ENCODE results near the gene SP7.
A peak's percentile ranks its signal among the peaks of the same experiment; 100 is the strongest.
"Not testable (repeated sequence)": the region's sequence is repeated elsewhere in the genome, so short reads cannot be mapped to it uniquely, and the experiment has no call there.

The SP7 gene

GRCh38 chr12:53336181-53336681, at the start of gene SP7:
Gene SP7, minus strand, starts transcription at chr12:53336354. Its CDS starts 708 bp downstream, at chr12:53335646.
- FAIRE-seq, result no peak

- FAIRE-seq, result no peak
These were observed 47.1 kb upstream of the SP7 start for GRCh38 chr12:53383258-53383657.

DNA sequence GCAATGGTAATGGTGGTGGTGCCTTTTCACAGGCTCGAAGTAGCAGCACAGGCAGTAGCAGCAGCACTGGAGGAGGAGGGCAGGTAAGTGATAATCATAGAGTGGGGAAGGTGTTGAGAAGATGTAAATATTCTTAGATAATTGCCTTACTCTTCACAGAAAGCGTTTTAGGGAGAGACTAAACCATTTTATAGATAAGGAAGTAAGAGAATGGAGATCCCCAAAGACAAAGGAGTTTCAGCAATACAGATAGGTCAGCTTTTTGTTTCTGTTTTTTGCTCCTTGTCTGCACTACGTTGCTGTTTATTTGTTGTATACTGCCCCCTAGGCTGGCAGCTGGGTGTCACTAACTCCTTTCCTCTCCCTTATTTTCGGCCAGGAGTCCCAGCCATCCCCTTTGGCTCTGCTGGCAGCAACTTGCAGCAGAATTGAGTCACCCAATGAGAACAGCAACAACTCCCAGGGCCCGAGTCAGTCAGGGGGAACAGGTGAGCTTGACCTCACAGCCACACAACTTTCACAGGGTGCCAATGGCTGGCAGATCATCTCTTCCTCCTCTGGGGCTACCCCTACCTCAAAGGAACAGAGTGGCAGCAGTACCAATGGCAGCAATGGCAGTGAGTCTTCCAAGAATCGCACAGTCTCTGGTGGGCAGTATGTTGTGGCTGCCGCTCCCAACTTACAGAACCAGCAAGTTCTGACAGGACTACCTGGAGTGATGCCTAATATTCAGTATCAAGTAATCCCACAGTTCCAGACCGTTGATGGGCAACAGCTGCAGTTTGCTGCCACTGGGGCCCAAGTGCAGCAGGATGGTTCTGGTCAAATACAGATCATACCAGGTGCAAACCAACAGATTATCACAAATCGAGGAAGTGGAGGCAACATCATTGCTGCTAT, 45.8 kb upstream of the SP7 start:
- peak; percentile 44 for FAIRE-seq

DNA sequence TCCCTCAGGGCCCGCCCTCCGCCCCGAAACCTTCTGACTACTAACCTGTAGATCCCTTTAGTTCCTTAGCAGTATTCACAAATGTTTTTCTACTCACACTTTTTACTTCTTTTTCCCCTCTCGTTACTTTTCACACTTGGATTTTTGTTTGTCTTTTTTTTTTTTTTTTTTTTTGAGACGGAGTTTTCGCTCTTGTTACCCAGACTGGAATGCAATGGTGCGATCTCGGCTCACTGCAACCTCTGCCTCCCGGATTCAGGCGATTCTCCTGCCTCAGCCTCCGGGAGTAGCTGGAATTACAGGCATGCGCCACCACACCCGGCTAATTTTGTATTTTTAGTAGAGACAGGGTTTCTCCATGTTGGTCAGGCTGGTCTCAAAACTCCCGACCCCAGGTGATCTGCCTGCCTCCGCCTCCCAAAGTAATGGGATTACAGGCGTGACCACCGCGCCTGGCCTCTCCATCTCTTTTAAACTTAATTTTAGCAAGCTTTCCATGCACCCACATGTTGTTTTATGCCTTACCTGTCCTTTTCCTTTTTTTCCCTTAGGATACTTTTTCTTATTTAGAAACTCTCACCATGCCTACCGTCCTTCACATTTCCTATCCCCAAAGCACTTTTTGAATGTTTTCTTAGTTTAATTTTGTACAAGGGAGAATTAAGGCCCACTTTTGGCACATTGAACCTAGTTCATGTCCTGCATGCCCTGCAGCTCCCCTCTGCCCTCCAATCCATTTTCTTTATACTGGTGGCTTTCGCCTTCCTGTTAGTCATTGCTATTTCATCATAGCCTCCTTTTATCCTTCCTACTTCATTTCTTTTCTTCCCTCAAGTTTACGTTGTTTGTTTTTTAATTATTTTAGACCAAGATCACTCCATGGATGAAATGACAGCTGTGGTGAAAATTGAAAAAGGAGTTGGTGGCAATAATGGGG, 44.9 kb upstream of the SP7 start:
- no peak for FAIRE-seq

- no peak for FAIRE-seq
These were observed 44.1 kb upstream of the SP7 start, which contains the start of gene SP1 for GRCh38 chr12:53380104-53380793. Gene SP1, plus strand, starts transcription at chr12:53380176. Its CDS starts 116 bp downstream, at chr12:53380292.

DNA sequence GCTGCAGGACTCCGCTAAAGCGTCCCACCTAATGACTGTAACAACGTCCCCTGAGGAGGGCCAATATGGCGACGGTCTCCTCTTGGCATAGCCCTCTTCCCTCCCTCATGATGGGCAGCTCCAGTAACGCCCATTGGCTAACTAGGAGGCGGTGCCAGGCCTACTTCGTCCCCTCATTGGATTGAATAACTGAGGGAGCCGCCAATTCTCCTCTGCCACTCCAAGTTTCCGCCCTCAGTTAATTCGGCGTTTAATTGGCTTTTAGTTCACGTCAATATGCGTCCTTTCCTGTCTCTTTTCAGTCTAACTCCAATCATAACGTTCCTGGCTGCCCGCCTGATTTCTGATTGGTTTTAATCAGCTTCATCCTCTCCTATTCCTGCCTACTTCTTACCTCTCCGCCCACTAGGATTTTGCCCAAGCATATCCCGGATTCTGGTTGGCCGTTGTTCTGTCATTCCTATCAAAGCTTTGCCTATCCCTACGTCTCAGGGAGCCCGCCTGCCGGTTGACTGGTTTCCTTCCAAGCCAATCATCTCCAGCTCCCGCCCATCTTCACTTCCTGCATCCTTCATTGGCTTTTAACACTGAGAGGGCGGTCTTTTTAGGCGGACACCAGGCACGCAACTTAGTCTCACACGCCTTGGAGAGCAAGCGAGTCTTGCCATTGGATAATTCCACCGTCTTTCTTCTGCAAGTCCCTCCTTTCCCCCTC, 43.4 kb upstream of the SP7 start:
- FAIRE-seq, result peak; percentile 100

DNA sequence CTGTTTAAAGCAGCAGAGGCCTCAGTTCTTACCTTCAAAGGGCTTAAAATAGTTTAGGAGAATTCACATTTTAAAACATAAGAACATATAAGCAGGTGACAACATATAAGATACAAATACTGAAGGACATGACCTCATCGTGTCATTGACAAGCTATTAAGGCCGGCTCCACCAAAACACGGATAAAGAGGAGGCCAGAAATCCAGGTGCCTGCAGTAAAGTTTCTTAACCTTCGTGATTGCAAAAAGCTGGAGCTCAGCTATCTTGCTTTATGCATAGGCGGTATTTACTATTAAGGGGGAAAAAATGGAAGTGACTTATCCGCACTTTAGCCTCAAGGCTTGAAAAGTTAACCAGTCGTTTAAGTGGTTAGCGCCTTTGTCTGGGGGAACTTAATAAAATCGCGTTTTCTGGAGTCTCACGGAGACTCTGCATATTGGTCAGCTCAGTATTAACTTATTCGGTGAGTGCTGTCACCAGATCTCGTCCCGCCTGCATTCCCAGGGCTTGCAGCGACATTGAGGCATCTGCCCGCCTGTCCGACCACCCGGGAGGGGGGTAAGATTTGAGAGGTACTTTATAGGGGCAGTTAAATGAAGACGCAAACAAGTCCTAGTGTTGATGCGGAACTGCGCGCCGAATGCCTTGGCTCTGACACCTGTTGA, 42.7 kb upstream of the SP7 start:
- no peak for FAIRE-seq

DNA sequence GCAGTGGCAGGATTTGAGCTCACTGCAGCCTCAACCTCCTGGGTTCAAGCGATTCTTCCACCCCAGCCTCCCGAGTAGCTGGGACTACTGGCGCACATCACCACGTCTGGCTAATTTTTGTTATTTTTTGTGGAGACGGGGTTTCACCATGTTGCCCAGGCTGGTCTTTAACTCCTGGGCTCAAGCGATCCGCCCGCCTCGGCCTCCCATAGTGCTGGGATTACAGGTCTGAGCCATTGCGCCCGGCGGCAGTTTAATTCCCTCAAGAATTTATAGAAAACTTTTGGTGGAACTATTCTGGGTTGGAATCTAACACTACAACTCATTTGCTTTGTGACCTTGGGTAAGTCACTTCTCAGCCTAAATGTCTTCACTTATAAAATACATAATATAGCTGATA, 42.1 kb upstream of the SP7 start:
- FAIRE-seq, result no peak

DNA sequence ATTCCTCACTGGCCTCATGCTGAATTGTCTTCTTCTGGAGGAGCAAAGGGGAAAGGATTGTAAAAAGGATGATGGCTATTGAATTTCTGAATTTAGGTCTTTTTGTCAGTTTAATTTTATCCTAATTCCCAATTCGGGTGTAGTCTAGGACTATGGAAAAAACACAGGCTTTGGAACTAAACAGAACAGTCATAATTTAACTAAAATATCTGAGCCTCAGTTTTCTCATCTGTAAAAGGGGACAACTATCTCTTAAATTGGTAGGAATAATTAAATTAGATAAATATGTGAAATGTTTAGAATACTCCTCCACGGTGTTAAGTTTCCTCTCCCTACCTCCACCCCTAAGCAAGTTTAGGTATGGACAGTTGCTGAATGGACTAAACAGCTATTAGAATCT, 40.6 kb upstream of the SP7 start:
- FAIRE-seq, result no peak

DNA sequence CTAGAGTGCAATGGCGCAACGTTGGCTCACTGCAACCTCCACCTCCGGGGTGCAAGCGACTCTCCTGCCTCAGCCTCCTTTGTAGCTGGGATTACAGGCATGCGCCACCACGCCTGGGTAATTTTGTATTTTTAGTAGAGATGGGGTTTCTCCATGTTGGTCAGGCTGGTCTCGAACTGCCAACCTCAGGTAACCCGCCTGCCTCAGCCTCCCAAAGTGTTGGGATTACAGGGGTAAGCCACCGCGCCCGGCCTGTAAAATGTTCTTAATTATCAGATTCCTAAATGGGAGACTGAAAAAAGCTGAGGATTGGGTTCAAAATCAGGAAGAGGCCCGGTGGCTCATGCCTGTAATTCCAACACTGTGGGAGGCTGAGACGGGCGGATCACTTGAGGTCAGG, 38.1 kb upstream of the SP7 start:
- not testable (repeated sequence) for FAIRE-seq

DNA sequence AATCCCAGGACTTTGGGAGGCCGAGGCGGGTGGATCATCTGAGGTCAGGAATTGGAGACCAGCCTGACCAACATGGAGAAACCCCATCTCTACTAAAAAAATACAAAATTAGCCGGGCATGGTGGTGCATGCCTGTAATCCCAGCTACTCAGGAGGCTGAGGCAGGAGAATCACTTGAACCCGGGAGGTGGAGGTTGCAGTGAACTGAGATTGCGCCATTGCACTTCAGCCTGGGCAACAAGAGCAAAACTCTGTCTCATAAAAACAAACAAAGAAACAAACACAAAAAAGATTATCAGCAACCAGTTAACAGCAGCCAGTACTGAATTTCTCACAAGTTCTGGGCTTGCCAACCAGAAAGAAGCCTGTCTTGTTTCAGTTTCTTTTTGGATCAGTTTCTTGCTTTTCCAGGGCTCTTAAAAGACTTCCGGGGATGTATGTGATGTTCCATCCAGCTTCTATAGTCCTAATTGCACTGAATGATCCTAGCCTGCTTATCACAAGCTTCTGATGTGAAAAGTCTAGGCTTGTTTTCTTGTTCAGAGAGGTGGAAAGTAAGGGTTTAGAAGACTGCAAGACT, 37.5 kb upstream of the SP7 start:
- not testable (repeated sequence) for FAIRE-seq

DNA sequence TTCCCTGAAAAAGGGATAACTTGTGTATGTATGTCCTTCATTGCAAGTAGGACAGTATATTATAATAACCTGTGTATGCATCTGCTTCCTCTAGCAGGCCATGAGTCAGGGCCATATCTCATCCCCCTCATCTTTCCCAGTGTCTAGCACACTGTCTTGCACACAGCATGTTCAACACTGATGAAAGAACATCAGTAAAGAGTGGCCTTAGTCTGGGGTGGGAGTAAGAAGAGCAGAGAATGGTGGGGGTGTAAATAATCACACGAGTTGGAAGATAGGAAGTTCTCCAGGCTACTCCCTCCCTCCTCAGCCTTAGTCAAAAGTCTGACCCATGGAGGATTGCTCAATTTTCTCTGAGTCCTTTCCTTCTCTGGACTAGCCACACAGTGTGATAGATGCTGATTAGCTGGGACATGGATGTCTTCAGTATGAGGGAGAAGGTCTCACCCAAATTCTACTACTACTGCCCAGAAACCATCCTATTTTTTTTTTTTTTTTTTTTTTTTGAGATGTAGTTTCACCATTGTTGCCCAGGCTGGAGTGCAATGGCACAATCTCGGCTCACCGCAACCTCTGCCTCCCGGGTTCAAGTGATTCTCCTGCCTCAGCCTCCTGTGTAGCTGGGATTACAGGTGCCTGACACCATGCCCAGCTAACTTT, 29.2 kb upstream of the SP7 start:
- FAIRE-seq, result no peak

DNA sequence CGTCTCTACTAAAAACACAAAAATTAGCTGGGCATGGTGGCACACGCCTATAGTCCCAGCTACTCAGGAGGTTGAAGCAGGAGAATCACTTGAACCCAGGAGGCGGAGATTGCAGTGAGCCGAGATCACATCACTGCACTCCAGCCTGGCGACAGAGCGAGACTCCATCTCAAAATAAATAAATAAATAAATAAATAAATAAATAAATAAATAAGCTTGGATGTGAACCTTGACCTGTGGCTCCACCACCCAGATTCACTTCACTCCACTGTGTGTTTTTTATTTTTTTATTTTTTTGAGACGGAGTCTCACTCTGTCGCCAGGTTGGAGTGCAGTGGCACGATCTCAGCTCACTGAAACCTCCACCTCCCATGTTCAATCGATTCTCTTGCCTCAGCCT, 25.5 kb upstream of the SP7 start:
- not testable (repeated sequence) for FAIRE-seq

DNA sequence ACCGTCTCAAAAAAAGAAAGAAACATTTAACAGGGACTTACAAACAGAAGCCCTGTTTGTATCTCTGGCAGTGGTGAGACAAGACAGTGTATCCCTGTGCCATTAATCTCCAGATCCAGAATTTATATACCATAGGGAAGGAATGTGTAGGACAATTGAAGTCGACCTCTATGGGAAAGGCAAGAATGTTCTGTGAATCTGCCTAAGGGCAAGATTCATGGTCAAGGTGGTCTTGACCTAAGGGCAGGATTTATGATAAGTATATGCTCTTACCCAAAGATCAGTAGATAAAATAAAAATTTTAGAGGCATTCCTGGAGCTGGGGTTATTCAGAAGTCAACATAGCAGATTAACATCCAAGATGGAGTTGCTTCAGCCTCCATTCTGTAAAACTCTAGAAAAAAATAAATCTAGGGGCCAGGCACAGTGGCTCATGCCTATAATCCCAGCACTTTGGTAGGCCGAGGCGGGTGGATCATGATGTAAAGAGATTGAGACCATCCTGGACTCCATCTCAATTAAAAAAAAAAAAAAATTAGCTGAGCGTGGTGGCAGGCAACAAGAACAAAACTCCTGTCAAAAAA, 22.8 kb upstream of the SP7 start:
- no peak for FAIRE-seq

GRCh38 chr12:53355121-53355520, 19.0 kb upstream of the SP7 start:
- FAIRE-seq, result no peak

DNA sequence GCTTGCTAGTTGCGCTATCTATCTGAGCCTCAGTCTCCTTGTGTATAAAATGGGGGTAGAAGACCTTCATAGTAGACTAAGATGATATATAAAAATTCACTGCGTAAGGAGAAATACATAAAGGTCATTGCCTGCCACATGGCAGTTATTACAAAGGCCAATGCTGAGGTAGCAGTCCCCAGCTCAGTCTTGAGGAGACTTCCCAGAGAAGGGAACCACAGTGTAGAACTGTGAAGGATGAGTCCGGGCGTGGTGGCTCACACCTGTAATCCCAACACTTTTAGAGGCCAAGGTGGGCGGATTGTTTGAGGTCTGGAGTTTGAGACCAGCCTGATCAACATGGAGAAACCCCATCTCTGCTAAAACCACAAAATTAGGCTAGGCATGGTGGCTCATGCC, 17.1 kb upstream of the SP7 start:
- FAIRE-seq, result no peak

DNA sequence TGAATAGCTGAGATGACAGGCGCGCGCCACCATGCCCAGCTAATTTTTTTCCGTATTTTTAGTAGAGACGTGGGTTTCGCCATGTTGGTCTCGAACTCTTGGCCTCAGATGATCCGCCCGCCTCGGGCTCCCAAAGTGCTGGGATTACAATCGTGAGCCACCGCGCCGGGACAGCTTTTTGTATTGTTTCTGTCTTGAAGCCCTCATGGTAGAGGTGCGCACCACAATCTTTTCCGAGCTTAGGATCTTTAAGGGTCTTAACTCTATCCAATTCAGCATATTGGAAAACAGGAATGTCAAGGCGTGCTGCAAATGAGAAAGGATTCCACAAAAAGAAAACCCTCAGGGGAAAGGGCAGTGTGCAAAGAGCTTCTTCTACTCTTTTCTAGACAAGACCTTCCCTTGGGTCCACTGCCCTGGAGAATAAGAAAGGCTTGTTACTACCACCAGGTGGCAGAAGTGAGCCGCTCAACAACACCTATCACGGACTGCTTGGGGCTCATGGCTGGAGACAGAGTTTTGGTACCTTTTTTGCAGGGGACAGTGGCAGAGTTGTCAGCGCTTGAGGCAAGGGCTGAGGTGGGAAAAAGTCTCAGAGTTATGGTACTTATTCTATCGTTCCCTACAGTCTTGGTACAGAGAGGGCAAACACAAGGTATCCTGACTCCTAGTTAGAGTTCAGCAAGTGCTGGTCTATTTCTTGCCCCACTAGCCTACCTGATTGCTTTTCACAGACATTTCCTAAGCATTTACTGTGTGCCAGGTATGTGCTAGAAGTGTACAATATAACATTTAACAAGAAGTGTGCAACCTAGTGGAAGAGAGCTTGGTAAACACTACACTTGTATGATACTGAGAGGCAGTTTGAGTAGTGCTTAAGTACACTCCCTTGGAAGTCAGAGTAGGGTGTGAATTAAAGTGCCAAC, 16.4 kb upstream of the SP7 start:
- FAIRE-seq, result peak; percentile 84

DNA sequence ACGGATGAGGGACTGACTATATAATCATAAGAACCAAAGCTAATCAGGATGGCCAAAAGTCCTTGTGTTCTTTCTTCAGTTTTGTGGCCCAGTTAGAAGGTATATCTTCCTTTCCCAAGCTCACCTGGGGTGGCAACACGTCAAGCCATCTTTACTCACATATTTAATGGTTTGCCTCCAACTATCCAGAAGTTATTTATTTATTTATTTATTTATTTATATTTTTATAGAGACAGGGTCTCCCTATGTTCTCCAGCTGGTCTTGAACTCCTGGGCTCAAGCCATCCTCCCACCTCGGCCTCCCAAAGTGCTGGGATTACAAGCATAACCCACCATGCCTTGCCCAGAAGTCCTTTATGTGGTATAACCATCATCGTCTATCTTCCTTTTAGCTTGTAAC, 11.8 kb upstream of the SP7 start:
- FAIRE-seq, result no peak

GRCh38 chr12:53346491-53346890, 10.3 kb upstream of the SP7 start:
- FAIRE-seq, result no peak

All from G401.6 (cell line).